ENCODE measurements around the gene IFNA17. TPM values are rescaled to one million over a fixed set of nuclear protein-coding genes. Genes with fewer than 3 reads are reported as not detected.

Gene IFNA17
- total RNA-seq (not detected), polyA plus RNA-seq (not detected)
- long read RNA-seq, donor 1, result 0 reads
- long read RNA-seq, donor 2, result 0 reads
- long read RNA-seq, donor 3, result 0 reads
- long read RNA-seq, donor 4, result 0 reads
- long read RNA-seq, donor 5, result 0 reads
- long read RNA-seq, donor 6, result 0 reads
- long read RNA-seq, donor 7, result 0 reads
- long read RNA-seq, donor 8, result 0 reads
- long read RNA-seq, donor 9, result 0 reads
- long read RNA-seq, donor 10, result 0 reads

GRCh38 chr9:21228122-21228521 is at the start of gene IFNA17:
IFNA17 (minus strand) TSS chr9:21228222; CDS start chr9:21228173, 49 bp downstream.
- H3K4me3 ChIP-seq (ENCODE audit: low read length in 2 of 2), result no peak within 1 kb of the TSS
- no peaks in the 10 kb centered on the region for H3K4me1 ChIP-seq (ENCODE audit: control insufficient read depth in 2 of 2, insufficient read depth in 2 of 2, low read length in 2 of 2)
- WGBS, result 93% methylated on average over 2 of the region's 2 CpGs
- DNase-seq (ENCODE audit: low read depth in 6 of 9, low spot score in 9 of 9), result no peak
- H3K27ac ChIP-seq (ENCODE audit: low read depth in 1 of 2, low read length in 1 of 2), result no peak within 1 kb of the TSS
- H3K27me3 ChIP-seq (ENCODE audit: control insufficient read depth in 2 of 2, insufficient read depth in 1 of 2, low read length in 1 of 2), result no peaks in the 10 kb centered on the region
- H3K36me3 ChIP-seq (ENCODE audit: control insufficient read depth in 2 of 2, insufficient read depth in 2 of 2, low read length in 1 of 2), result no peaks in the 10 kb centered on the region
- no peaks in the 10 kb centered on the region for H3K9me3 ChIP-seq (ENCODE audit: control insufficient read depth in 2 of 2, insufficient read depth in 1 of 2, low read length in 1 of 2)

GRCh38 chr9:21268347-21268657 is 40.3 kb upstream of the IFNA17 start:
- Histone ChIP-seq H3K36me3 (ENCODE audit: control insufficient read depth in 2 of 2, insufficient read depth in 2 of 2, low read length in 1 of 2) (no peaks in the 10 kb centered on the region), H3K27ac (ENCODE audit: low read depth in 1 of 2, low read length in 1 of 2) (no peak overlapping the region), H3K4me1 (ENCODE audit: control insufficient read depth in 2 of 2, insufficient read depth in 2 of 2, low read length in 2 of 2) (peaks cover 0 to 3% of the 10 kb centered on the region in 2 donors), H3K27me3 (ENCODE audit: control insufficient read depth in 2 of 2, insufficient read depth in 1 of 2, low read length in 1 of 2) (no peaks in the 10 kb centered on the region), H3K9me3 (ENCODE audit: control insufficient read depth in 2 of 2, insufficient read depth in 1 of 2, low read length in 1 of 2) (no peaks in the 10 kb centered on the region), H3K4me3 (ENCODE audit: low read length in 2 of 2) (no peak overlapping the region)
- WGBS, result 72% methylated on average over 2 of the region's 2 CpGs
- DNase-seq (ENCODE audit: low read depth in 6 of 9, low spot score in 9 of 9), result no peak

DNA sequence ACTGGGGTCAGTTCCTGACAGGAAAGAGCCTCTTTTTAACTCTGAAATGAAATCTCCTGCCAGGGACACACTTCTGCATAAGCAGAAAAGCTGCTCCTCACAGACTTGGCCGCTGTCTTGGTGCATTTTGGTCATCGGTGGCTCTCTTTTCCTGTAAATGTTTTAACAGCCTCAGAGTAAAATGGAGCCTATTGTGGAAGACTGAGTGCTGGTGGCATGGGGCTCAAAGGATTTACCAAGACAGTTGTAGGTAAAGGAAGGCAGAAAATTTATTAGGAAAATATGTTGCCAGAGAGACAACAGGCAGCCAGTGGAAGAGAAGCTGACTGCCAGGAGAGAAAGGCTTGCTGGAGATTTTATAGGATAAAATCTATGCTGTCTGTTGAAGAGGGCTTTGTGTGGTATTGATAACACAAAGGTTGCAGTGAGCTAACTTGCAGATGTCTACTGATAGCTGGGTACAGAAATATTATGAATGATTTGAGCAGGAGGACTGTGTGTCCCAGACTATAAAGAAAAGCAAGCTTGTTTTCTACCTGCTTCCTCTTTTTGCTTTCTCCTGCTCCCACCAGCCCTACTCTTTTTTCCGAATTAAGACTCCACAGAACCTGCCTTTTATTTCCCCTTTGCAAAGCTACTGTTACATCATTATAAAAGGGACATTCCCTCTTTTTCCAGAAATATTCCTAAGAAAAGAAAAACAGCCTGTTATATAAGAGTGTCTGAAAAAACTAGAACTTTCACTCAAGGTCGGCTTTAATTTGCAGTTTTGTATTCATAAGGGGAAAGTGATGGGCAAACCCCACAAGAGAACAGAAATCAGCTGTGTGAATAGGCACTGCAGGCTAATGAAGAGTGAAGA is 39.7 kb upstream of the IFNA17 start:
- WGBS, result 37% methylated on average over 4 of the region's 4 CpGs
- H3K27me3 ChIP-seq (ENCODE audit: control insufficient read depth in 2 of 2, insufficient read depth in 1 of 2, low read length in 1 of 2), result no peaks in the 10 kb centered on the region
- no peak for DNase-seq (ENCODE audit: low read depth in 6 of 9, low spot score in 9 of 9)
- no peak overlapping the region for H3K4me3 ChIP-seq (ENCODE audit: low read length in 2 of 2)
- H3K9me3 ChIP-seq (ENCODE audit: control insufficient read depth in 2 of 2, insufficient read depth in 1 of 2, low read length in 1 of 2), result no peaks in the 10 kb centered on the region
- H3K4me1 ChIP-seq (ENCODE audit: control insufficient read depth in 2 of 2, insufficient read depth in 2 of 2, low read length in 2 of 2), result peaks cover 0 to 3% of the 10 kb centered on the region in 2 donors
- no peak overlapping the region for H3K27ac ChIP-seq (ENCODE audit: low read depth in 1 of 2, low read length in 1 of 2)
- H3K36me3 ChIP-seq (ENCODE audit: control insufficient read depth in 2 of 2, insufficient read depth in 2 of 2, low read length in 1 of 2), result no peaks in the 10 kb centered on the region

DNA sequence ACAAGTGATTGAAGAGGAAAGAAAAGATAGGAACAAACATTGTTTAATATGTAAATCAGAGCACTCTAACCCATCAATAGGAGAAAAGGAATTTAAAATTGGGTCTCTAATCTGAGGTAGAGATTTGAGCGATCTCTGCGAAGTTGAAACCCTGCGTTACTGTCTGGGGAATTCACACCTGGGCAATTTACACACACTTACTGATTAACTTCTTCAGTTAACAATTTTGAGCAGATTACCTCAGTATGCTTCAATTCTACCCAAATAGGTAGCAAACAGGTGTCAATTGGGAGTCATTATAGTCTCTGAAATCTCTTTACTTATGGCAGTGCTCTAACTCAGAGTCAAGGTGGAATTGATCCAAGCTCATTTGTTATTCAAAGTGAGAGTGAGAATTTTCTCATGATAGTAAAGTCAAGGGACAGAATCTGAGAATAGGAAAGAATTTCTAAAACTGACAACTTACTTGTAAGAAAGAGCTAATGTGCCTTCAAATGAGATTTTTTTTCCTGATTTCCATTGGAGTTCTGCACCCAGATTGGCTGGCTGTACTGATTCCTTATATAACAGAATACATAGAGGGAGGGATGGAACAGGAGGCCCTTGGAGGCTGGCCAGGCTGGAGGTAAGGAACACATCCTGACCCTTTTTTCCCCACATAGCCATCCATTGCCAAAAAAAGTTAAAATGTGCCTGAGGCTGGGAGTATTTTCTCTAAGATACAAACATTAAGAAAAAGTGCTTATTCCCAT is 38.9 kb upstream of the IFNA17 start:
- Histone ChIP-seq H3K9me3 (ENCODE audit: control insufficient read depth in 2 of 2, insufficient read depth in 1 of 2, low read length in 1 of 2) (no peaks in the 10 kb centered on the region), H3K36me3 (ENCODE audit: control insufficient read depth in 2 of 2, insufficient read depth in 2 of 2, low read length in 1 of 2) (no peaks in the 10 kb centered on the region), H3K27me3 (ENCODE audit: control insufficient read depth in 2 of 2, insufficient read depth in 1 of 2, low read length in 1 of 2) (no peaks in the 10 kb centered on the region), H3K4me1 (ENCODE audit: control insufficient read depth in 2 of 2, insufficient read depth in 2 of 2, low read length in 2 of 2) (peaks cover 0 to 3% of the 10 kb centered on the region in 2 donors), H3K27ac (ENCODE audit: low read depth in 1 of 2, low read length in 1 of 2) (no peak overlapping the region), H3K4me3 (ENCODE audit: low read length in 2 of 2) (no peak overlapping the region)
- 88% methylated on average over 3 of the region's 3 CpGs for WGBS
- no peak for DNase-seq (ENCODE audit: low read depth in 6 of 9, low spot score in 9 of 9)

GRCh38 chr9:21265421-21266189 is 37.6 kb upstream of the IFNA17 start:
- H3K27me3 ChIP-seq (ENCODE audit: control insufficient read depth in 2 of 2, insufficient read depth in 1 of 2, low read length in 1 of 2), result no peaks in the 10 kb centered on the region
- H3K9me3 ChIP-seq (ENCODE audit: control insufficient read depth in 2 of 2, insufficient read depth in 1 of 2, low read length in 1 of 2), result no peaks in the 10 kb centered on the region
- H3K27ac ChIP-seq (ENCODE audit: low read depth in 1 of 2, low read length in 1 of 2), result no peak overlapping the region
- no peaks in the 10 kb centered on the region for H3K36me3 ChIP-seq (ENCODE audit: control insufficient read depth in 2 of 2, insufficient read depth in 2 of 2, low read length in 1 of 2)
- WGBS, result 93% methylated on average over 1 of the region's 1 CpG
- no peak overlapping the region for H3K4me3 ChIP-seq (ENCODE audit: low read length in 2 of 2)
- peaks cover 0 to 3% of the 10 kb centered on the region in 2 donors for H3K4me1 ChIP-seq (ENCODE audit: control insufficient read depth in 2 of 2, insufficient read depth in 2 of 2, low read length in 2 of 2)
- no peak for DNase-seq (ENCODE audit: low read depth in 6 of 9, low spot score in 9 of 9)

- Histone ChIP-seq H3K36me3 (ENCODE audit: control insufficient read depth in 2 of 2, insufficient read depth in 2 of 2, low read length in 1 of 2) (no peaks in the 10 kb centered on the region), H3K27ac (ENCODE audit: low read depth in 1 of 2, low read length in 1 of 2) (no peak overlapping the region), H3K27me3 (ENCODE audit: control insufficient read depth in 2 of 2, insufficient read depth in 1 of 2, low read length in 1 of 2) (no peaks in the 10 kb centered on the region), H3K9me3 (ENCODE audit: control insufficient read depth in 2 of 2, insufficient read depth in 1 of 2, low read length in 1 of 2) (no peaks in the 10 kb centered on the region), H3K4me1 (ENCODE audit: control insufficient read depth in 2 of 2, insufficient read depth in 2 of 2, low read length in 2 of 2) (peaks cover 0 to 8% of the 10 kb centered on the region in 2 donors), H3K4me3 (ENCODE audit: low read length in 2 of 2) (no peak overlapping the region)
- DNase-seq (ENCODE audit: low read depth in 6 of 9, low spot score in 9 of 9), result peak in 1 of 9 donors; percentile 17
- WGBS, result 66% methylated on average over 5 of the region's 5 CpGs
These were observed 27.7 kb upstream of the IFNA17 start for GRCh38 chr9:21255538-21256212.

DNA sequence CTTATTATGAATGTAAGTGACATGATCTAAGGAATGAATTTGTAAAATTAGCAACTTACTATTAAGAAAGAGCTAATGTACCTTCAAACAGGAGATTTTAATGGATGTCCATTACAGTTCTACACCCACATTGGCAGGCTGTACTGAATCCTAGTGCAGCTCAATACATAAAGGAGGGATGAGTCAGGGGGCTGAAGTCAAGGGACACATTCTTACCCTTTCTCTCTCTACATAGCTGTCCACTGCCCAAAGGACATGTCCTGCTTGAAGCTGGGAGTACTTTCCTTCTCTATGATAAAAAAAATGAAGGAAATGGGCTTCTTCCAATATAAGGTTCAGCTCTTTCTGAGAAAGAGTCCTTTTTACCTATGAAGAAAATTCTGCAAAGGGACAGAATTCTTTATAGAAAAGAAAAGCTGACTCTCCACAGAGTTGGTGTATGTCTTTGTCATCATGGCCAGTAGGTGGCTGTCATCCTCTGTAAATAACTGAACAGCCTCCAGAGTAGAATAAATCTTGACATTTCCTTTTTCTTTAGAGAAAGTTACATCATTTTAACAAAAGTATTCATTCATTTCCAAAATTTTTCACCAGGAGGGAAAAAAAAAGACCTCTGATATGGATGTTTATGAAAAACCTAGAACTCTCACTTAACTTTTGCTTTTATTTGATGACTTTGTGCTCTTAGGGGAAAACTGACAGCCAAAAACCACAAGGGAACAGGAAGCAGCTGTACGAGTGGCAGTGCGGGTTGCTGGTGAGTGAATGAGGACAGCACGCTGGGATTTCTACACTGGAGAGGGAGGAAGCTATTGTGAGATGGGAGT is 24.9 kb upstream of the IFNA17 start:
- DNase-seq (ENCODE audit: low read depth in 6 of 9, low spot score in 9 of 9), result peak in 8 of 9 donors; percentile 30 to 77 (median 42)

GRCh38 chr9:21251638-21252037 is 23.6 kb upstream of the IFNA17 start:
- DNase-seq (ENCODE audit: low read depth in 6 of 9, low spot score in 9 of 9), result no peak
- H3K36me3 ChIP-seq (ENCODE audit: control insufficient read depth in 2 of 2, insufficient read depth in 2 of 2, low read length in 1 of 2), result no peaks in the 10 kb centered on the region
- H3K27me3 ChIP-seq (ENCODE audit: control insufficient read depth in 2 of 2, insufficient read depth in 1 of 2, low read length in 1 of 2), result no peaks in the 10 kb centered on the region
- no peak overlapping the region for H3K4me3 ChIP-seq (ENCODE audit: low read length in 2 of 2)
- peaks cover 0 to 8% of the 10 kb centered on the region in 2 donors for H3K4me1 ChIP-seq (ENCODE audit: control insufficient read depth in 2 of 2, insufficient read depth in 2 of 2, low read length in 2 of 2)
- no peak overlapping the region for H3K27ac ChIP-seq (ENCODE audit: low read depth in 1 of 2, low read length in 1 of 2)
- no peaks in the 10 kb centered on the region for H3K9me3 ChIP-seq (ENCODE audit: control insufficient read depth in 2 of 2, insufficient read depth in 1 of 2, low read length in 1 of 2)
- WGBS, result 96% methylated on average over 4 of the region's 4 CpGs

More for the DNA sequence above, 24.9 kb upstream of the IFNA17 start:
- H3K36me3 ChIP-seq (ENCODE audit: control insufficient read depth in 2 of 2, insufficient read depth in 2 of 2, low read length in 1 of 2), result no peaks in the 10 kb centered on the region
- no peaks in the 10 kb centered on the region for H3K27me3 ChIP-seq (ENCODE audit: control insufficient read depth in 2 of 2, insufficient read depth in 1 of 2, low read length in 1 of 2)
- H3K9me3 ChIP-seq (ENCODE audit: control insufficient read depth in 2 of 2, insufficient read depth in 1 of 2, low read length in 1 of 2), result no peaks in the 10 kb centered on the region
- H3K4me3 ChIP-seq (ENCODE audit: low read length in 2 of 2), result no peak overlapping the region
- H3K27ac ChIP-seq (ENCODE audit: low read depth in 1 of 2, low read length in 1 of 2), result peak overlapping the region in 1 of 2 donors; percentile 52
- H3K4me1 ChIP-seq (ENCODE audit: control insufficient read depth in 2 of 2, insufficient read depth in 2 of 2, low read length in 2 of 2), result peaks cover 0 to 8% of the 10 kb centered on the region in 2 donors
- WGBS, result 0% methylated on average over 3 of the region's 3 CpGs

All from thymus (tissue), 14 donors.